ENCODE results near the gene SEZ6L2.
A peak's percentile ranks its signal among the peaks of the same experiment; 100 is the strongest.
"Not testable (repeated sequence)": the region's sequence is repeated elsewhere in the genome, so short reads cannot be mapped to it uniquely, and the experiment has no call there.

Gene SEZ6L2

GRCh38 chr16:29910819-29911675 is 11.7 kb upstream of the SEZ6L2 start:
- FAIRE-seq = no peak

GRCh38 chr16:29909851-29910250 is 10.5 kb upstream of the SEZ6L2 start:
- not testable (repeated sequence) for DNase-seq (ENCODE audit: insufficient read length, low spot score); FAIRE-seq

More at GRCh38 chr16:29910819-29911675, 11.7 kb upstream of the SEZ6L2 start:
- DNase-seq (ENCODE audit: insufficient read length, low spot score) = no peak

GRCh38 chr16:29909391-29909790 is 10.0 kb upstream of the SEZ6L2 start:
- no peak for FAIRE-seq

GRCh38 chr16:29908719-29909220 is 9.4 kb upstream of the SEZ6L2 start:
- DNase-seq (ENCODE audit: insufficient read length, low spot score) = no peak
- FAIRE-seq = no peak

More at GRCh38 chr16:29909391-29909790, 10.0 kb upstream of the SEZ6L2 start:
- no peak for DNase-seq (ENCODE audit: insufficient read length, low spot score)

- FAIRE-seq (no peak), DNase-seq (ENCODE audit: insufficient read length, low spot score) (no peak)
Observed at GRCh38 chr16:29907973-29908372, 8.6 kb upstream of the SEZ6L2 start.

GRCh38 chr16:29906520-29907244 is 7.3 kb upstream of the SEZ6L2 start:
- FAIRE-seq (no peak), DNase-seq (ENCODE audit: insufficient read length, low spot score) (no peak)

GRCh38 chr16:29905668-29906067 is 6.3 kb upstream of the SEZ6L2 start:
- no peak for FAIRE-seq
- no peak for DNase-seq (ENCODE audit: insufficient read length, low spot score)

GRCh38 chr16:29904947-29905346 is 5.6 kb upstream of the SEZ6L2 start:
- FAIRE-seq = no peak
- DNase-seq (ENCODE audit: insufficient read length, low spot score) = no peak

- FAIRE-seq = no peak
- no peak for DNase-seq (ENCODE audit: insufficient read length, low spot score)
Observed at GRCh38 chr16:29903590-29903989, 4.2 kb upstream of the SEZ6L2 start.

- no peak for DNase-seq (ENCODE audit: insufficient read length, low spot score)
- FAIRE-seq = no peak
Observed at GRCh38 chr16:29901607-29901945, 2.2 kb upstream of the SEZ6L2 start.

GRCh38 chr16:29900888-29901606 is 1.7 kb upstream of the SEZ6L2 start:
- FAIRE-seq = no peak

GRCh38 chr16:29900102-29900887 is 945 bp upstream of the SEZ6L2 start, which contains the start of gene ASPHD1:
ASPHD1 (plus strand) TSS chr16:29900488; CDS start chr16:29900972, 484 bp downstream.
- DNase-seq (ENCODE audit: insufficient read length, low spot score) (peak; percentile 89), FAIRE-seq (no peak)

More at GRCh38 chr16:29900888-29901606, 1.7 kb upstream of the SEZ6L2 start:
- DNase-seq (ENCODE audit: insufficient read length, low spot score) = no peak

GRCh38 chr16:29898804-29899515 is 390 bp downstream of the SEZ6L2 start:
- FAIRE-seq = no peak
- DNase-seq (ENCODE audit: insufficient read length, low spot score) = no peak

- no peak for DNase-seq (ENCODE audit: insufficient read length, low spot score)
- no peak for FAIRE-seq
Observed at GRCh38 chr16:29898135-29898803, 1.1 kb downstream of the SEZ6L2 start.

- DNase-seq (ENCODE audit: insufficient read length, low spot score) = no peak
- no peak for FAIRE-seq
Observed at GRCh38 chr16:29897333-29897732, 2.0 kb downstream of the SEZ6L2 start.

- FAIRE-seq (no peak), DNase-seq (ENCODE audit: insufficient read length, low spot score) (no peak)
Observed at GRCh38 chr16:29896841-29897240, 2.5 kb downstream of the SEZ6L2 start.

- no peak for FAIRE-seq
- no peak for DNase-seq (ENCODE audit: insufficient read length, low spot score)
Observed at GRCh38 chr16:29894352-29894751, 5.0 kb downstream of the SEZ6L2 start.

- FAIRE-seq = no peak
Observed at GRCh38 chr16:29893553-29893952, 5.8 kb downstream of the SEZ6L2 start.

GRCh38 chr16:29892458-29892813 is 6.9 kb downstream of the SEZ6L2 start:
- no peak for DNase-seq (ENCODE audit: insufficient read length, low spot score)
- FAIRE-seq = no peak

More at GRCh38 chr16:29893553-29893952, 5.8 kb downstream of the SEZ6L2 start:
- DNase-seq (ENCODE audit: insufficient read length, low spot score) = no peak
